ENCODE measurements around the gene TRAF1. TPM values are rescaled to one million over a fixed set of nuclear protein-coding genes. Genes with fewer than 3 reads are reported as not detected.
A peak's percentile ranks its signal among the peaks of the same experiment; 100 is the strongest.
"Not testable (repeated sequence)": the region's sequence is repeated elsewhere in the genome, so short reads cannot be mapped to it uniquely, and the experiment has no call there.

Gene TRAF1, protein sequence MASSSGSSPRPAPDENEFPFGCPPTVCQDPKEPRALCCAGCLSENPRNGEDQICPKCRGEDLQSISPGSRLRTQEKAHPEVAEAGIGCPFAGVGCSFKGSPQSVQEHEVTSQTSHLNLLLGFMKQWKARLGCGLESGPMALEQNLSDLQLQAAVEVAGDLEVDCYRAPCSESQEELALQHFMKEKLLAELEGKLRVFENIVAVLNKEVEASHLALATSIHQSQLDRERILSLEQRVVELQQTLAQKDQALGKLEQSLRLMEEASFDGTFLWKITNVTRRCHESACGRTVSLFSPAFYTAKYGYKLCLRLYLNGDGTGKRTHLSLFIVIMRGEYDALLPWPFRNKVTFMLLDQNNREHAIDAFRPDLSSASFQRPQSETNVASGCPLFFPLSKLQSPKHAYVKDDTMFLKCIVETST
- total RNA-seq (100 to 1,000 TPM; 125 to 126 TPM), polyA plus RNA-seq (1 to 10 TPM; 3.7 to 7.0 (median 4.9) TPM), total RNA-seq (209 to 915 (median 504) reads per million in 6 experiments)

DNA sequence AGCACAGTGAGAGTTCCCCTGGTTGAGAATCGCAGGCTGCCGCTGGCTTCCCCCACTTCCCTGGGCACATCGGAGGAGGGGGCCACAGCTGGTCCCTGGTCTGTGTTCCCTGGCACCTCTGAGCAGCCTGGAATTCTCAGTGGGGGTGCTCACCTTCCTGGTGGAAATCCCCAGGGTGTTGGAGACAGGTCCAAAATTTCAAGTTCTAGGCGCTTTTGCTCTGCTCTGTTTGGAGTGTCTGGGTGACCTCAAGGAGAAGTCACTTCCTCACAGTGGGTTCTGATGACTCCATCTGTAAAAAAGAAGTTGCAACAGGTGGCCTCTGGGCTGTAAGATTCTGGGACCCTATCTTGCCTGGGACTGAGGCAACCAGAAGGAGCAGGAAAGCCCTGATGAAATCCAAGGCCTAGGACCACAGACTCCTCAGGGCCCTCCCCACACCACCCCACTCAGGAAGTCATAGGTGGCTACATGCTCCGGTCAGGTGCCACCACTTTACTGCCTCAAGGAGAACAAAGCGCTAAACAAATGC, at the start of gene TRAF1:
Gene TRAF1 (minus strand): TSS at position 400 of the 532 bp plus-strand sequence. CDS start 721 bp downstream, outside the sequence.
- H3K4me1 Mint-ChIP-seq = peaks cover 45 to 90% (median 86%) of the 10 kb centered on the region in 4 donors
- no peaks in the 10 kb centered on the region for H3K27me3 Mint-ChIP-seq
- DNase-seq (peak in 3 of 10 donors; percentile 32 to 49 (median 49)), ATAC-seq (peak; percentile 23 to 34)
- peak within 1 kb of the TSS; percentile 95 to 100 (median 98) for H3K27ac Mint-ChIP-seq
- POLR2A ChIA-PET = interaction anchor here (0.7 to 45.2 kb wide), 7 partner anchors 2 to 133 kb away, joined by 3 to 1842 read pairs (median 18); partner anchors contain the start of genes FBXW2, PHF19, PSMD5 and TRAF1
- H3K4me3 Mint-ChIP-seq = peak within 1 kb of the TSS; percentile 92 to 97 (median 94)
- peaks cover 0 to 29% (median 21%) of the 10 kb centered on the region in 3 donors for H3K36me3 Mint-ChIP-seq
- H3K9me3 Mint-ChIP-seq = no peaks in the 10 kb centered on the region

DNA sequence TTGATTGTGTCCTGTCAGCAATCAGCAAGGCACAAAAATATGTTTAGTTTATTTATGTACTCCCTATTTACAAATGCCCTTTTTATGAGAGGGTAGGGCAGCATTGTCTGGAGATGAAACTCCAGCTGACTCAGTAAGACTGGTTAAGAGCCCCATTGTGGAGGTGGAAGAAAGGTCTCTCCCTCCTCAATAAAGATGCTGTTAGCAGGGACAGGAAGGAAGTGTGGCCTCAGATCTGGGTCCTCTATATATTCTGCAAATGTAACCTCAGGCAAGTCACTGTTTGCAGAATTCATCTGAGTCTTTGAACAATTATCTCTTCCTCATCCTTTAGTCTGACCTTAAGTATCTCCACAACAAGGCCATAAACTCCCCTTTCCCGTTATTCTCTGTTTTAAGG, 48.3 kb upstream of the TRAF1 start:
- POLR2A ChIA-PET = no interaction called here
- Mint-ChIP-seq H3K27ac (peak overlapping the region; percentile 29 to 85 (median 76)), H3K9me3 (no peaks in the 10 kb centered on the region), H3K4me1 (peaks cover 12 to 20% (median 17%) of the 10 kb centered on the region in 4 donors), H3K4me3 (peak overlapping the region in 4 of 10 donors; percentile 14 to 49 (median 32)), H3K27me3 (no peaks in the 10 kb centered on the region), H3K36me3 (no peaks in the 10 kb centered on the region)
- ATAC-seq = peak; percentile 42 to 87
- DNase-seq = peak in 2 of 10 donors; percentile 13 to 23

DNA sequence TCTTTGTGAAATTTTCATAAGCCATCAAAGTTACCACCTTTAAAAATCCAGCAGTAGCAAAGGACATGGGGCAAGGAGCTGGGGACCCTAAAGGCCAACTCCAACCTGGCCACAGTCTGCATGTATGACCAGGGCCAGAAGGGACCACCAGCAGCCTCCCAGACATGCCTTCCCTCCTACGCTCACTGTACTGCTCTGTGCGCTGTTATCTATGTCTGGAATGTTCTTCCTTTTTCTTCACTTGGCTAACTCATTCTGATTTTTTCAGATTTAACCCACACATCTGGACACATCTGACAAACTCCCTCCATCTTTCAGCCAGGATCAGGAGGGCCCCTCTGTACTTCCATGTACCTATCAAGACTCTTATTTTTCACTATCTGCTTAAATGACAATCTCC, 47.6 kb upstream of the TRAF1 start:
- no peaks in the 10 kb centered on the region for H3K36me3 Mint-ChIP-seq
- H3K27me3 Mint-ChIP-seq = no peaks in the 10 kb centered on the region
- POLR2A ChIA-PET = no interaction called here
- peak overlapping the region in 6 of 10 donors; percentile 29 to 80 (median 44) for H3K27ac Mint-ChIP-seq
- no peaks in the 10 kb centered on the region for H3K9me3 Mint-ChIP-seq
- DNase-seq (no peak), ATAC-seq (no peak)
- no peak overlapping the region for H3K4me3 Mint-ChIP-seq
- peaks cover 12 to 20% (median 17%) of the 10 kb centered on the region in 4 donors for H3K4me1 Mint-ChIP-seq

DNA sequence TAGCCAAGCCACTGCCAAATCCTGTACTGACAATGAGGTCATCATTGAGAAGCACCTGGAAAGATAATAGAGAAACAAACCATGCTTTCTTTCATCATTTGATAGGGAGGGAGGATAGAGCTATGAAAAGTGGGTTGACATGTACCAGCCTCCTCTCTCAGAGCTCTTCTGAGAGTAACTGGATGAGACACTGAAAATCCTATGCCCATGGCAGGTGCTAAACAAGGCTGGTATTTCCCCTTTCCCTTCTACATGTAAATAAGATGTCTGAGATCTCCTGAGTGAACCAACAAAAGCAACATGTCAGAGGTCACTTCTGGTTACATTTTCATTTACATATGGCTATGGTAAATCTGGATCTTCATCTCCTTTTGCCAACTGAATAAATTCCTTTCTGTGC, 45.3 kb upstream of the TRAF1 start:
- ATAC-seq = no peak

DNA sequence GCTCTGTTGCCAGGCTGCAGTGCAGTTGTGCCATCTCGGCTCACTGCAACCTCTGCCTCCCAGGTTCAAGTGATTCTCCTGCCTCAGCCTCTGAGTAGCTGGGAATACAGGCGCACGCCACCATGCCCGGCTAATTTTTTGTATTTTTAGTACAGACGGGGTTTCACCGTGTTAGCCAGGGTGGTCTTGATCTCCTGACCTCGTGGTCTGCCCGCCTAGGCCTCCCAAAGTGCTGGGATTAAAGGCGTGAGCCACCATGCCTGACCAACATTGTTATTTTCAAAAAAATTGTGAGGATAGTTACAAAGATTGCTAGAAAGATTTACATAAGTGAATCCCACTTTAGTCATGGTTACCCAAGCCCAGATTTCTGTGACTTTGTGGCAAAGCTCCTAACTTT, 44.9 kb upstream of the TRAF1 start:
- H3K36me3 Mint-ChIP-seq, H3K9me3 Mint-ChIP-seq, H3K27me3 Mint-ChIP-seq, DNase-seq, ATAC-seq, POLR2A ChIA-PET, H3K27ac Mint-ChIP-seq, H3K4me3 Mint-ChIP-seq: not testable (repeated sequence)
- H3K4me1 Mint-ChIP-seq = peaks cover 12 to 20% (median 17%) of the 10 kb centered on the region in 4 donors

More for the DNA sequence above, 45.3 kb upstream of the TRAF1 start:
- DNase-seq = no peak
- Mint-ChIP-seq H3K27ac (no peak overlapping the region), H3K4me1 (peaks cover 12 to 20% (median 17%) of the 10 kb centered on the region in 4 donors), H3K27me3 (no peaks in the 10 kb centered on the region), H3K9me3 (no peaks in the 10 kb centered on the region), H3K36me3 (no peaks in the 10 kb centered on the region), H3K4me3 (no peak overlapping the region)
- POLR2A ChIA-PET = no interaction called here

DNA sequence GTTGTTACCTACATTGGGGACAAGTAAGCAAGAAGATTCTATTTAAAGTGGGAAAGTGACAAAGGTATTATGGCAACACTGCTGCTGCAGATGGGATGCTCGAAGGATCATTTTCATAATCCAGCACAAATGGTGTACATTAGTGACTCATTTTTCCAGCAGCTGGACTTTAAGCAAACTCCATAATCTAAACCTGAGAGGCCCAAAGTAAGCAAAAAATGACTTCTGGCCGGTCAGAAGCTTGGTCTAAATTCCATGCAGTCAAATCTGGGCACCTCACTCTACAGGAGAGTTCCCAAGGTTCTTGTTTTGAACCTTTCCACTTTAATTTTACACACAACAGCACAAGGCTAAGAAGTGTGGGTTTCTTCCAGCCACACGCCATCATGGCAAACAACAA, 43.6 kb upstream of the TRAF1 start:
- Mint-ChIP-seq H3K9me3 (no peaks in the 10 kb centered on the region), H3K36me3 (no peaks in the 10 kb centered on the region), H3K4me3 (no peak overlapping the region), H3K4me1 (peaks cover 10 to 15% (median 12%) of the 10 kb centered on the region in 4 donors), H3K27ac (no peak overlapping the region), H3K27me3 (no peaks in the 10 kb centered on the region)
- no peak for ATAC-seq
- POLR2A ChIA-PET = no interaction called here
- DNase-seq = no peak

DNA sequence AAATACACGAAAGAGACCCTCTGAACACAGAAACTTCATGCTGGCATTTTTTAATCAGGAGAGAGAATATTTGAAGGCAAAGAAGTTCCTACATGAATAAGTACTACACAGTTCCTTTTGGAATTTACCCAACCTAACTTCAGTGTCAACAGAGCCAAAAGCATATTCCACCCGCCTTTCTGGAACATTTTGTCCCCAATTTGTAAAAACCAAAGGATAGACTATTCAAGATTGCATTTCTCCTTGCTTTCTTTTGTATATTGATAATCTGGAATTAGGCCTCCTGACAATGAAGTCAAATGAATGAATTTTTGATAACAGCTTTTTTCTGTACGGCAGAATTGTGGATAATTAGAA, 39.4 kb upstream of the TRAF1 start:
- peaks cover 0 to 8% (median 4%) of the 10 kb centered on the region in 3 donors for H3K36me3 Mint-ChIP-seq
- no peaks in the 10 kb centered on the region for H3K9me3 Mint-ChIP-seq
- no peak overlapping the region for H3K27ac Mint-ChIP-seq
- no peaks in the 10 kb centered on the region for H3K4me1 Mint-ChIP-seq
- no peak for ATAC-seq
- DNase-seq = no peak
- POLR2A ChIA-PET = no interaction called here
- H3K4me3 Mint-ChIP-seq = no peak overlapping the region
- no peaks in the 10 kb centered on the region for H3K27me3 Mint-ChIP-seq

DNA sequence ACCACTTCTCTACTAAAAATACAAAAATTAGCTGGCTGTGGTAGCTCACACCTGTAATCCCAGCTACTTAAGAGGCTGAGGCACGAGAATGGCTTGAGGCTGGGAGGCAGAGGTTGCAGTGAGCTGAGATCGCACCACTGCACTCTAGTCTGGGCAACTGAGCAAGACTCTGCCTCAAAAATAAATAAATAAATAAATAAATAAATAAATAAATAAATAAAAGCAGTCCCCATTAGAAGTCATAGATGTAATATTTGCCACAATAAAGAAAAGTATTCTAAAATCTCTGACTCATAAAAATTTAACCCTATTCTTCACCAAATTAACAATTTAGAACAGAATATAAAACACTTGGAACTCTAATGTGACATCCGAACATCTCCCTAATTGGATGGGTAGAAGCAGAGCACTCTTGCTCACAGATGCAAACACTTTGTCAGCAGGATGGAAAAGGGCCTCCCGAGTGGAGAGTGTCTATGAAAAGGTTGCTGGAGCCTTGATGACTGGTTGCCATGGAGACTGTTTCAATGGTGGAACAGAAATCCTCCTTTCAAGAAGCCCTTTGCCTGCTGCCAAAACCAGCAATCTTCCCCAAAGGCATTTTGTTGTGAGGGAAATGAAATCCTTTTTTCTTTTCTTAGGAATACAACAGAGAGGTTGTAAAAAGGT, 38.9 kb upstream of the TRAF1 start:
- POLR2A ChIA-PET = no interaction called here
- Mint-ChIP-seq H3K36me3 (peaks cover 0 to 8% (median 4%) of the 10 kb centered on the region in 3 donors), H3K27me3 (no peaks in the 10 kb centered on the region), H3K9me3 (no peaks in the 10 kb centered on the region), H3K27ac (no peak overlapping the region), H3K4me3 (no peak overlapping the region), H3K4me1 (no peaks in the 10 kb centered on the region)
- DNase-seq = no peak
- ATAC-seq = no peak

DNA sequence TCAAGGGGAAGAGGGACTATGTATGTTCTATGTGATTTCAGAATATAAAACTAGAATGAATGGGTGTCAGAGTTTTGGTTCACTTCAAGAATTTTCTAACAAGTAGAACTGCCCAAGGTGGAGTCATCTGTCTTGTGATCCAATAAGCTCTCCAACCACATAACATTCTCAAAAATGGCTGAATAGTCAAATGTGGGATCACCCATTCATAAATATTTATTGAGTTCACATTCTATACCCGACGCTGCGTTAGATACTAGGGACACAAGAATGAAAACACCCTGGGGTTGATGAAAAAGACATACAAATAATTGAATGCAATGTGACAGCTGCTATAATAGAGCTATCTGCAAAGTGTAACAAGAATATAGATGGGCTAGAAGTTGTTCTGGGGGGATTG, 35.3 kb upstream of the TRAF1 start:
- no peaks in the 10 kb centered on the region for H3K4me1 Mint-ChIP-seq
- ATAC-seq (no peak), DNase-seq (no peak)
- H3K27me3 Mint-ChIP-seq = no peaks in the 10 kb centered on the region
- H3K4me3 Mint-ChIP-seq = no peak overlapping the region
- H3K27ac Mint-ChIP-seq = no peak overlapping the region
- POLR2A ChIA-PET = no interaction called here
- peaks cover 0 to 9% (median 4%) of the 10 kb centered on the region in 3 donors for H3K36me3 Mint-ChIP-seq
- H3K9me3 Mint-ChIP-seq = no peaks in the 10 kb centered on the region

DNA sequence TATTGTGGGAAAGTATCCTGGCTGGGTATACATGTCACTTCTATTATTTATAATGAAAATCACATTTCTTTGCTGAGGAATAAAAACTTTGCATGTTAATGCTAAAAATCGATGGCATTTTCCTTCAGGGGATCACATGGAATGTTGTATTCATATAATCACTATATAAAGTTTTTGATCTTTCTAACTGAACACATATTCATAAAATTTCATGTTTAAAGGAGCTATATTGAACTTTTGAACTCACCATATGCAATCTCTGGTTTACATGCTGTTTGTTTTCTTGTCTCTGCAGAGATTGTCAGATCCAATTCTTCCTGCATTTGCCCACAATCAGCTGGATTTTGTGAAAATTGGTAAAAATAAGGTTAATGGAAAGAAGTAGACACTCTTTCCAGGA, 33.4 kb upstream of the TRAF1 start:
- POLR2A ChIA-PET = interaction anchor here (0.9 kb wide), 1 partner anchor 88 kb away, joined by 4 read pairs; no protein-coding TSS in a partner anchor
- Mint-ChIP-seq H3K27me3 (no peaks in the 10 kb centered on the region), H3K27ac (no peak overlapping the region), H3K36me3 (peaks cover 0 to 9% (median 4%) of the 10 kb centered on the region in 3 donors), H3K4me3 (no peak overlapping the region), H3K4me1 (no peaks in the 10 kb centered on the region), H3K9me3 (no peaks in the 10 kb centered on the region)
- ATAC-seq = no peak
- no peak for DNase-seq

DNA sequence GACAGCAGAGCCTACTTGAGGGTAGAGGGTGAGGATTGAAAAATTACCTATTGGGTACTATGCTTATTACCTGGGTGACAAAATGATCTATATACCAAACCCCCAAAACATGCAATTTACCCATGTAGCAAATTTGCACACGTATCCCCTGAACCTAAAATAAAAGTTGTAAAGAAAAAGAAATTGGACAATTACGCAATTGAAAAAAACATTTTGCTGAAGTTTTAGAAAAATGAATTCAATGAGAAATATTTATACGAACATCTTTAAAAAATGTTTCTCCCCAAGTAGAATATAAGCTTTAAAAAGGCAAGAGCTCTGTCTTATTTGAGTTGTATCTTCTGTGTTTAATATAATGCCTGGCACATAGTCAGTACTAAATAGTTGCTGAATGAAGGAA, 30.3 kb upstream of the TRAF1 start:
- ATAC-seq (no peak), DNase-seq (no peak)
- no peak overlapping the region for H3K4me3 Mint-ChIP-seq
- H3K27ac Mint-ChIP-seq = no peak overlapping the region
- POLR2A ChIA-PET = no interaction called here
- no peaks in the 10 kb centered on the region for H3K27me3 Mint-ChIP-seq
- H3K9me3 Mint-ChIP-seq = no peaks in the 10 kb centered on the region
- H3K4me1 Mint-ChIP-seq = no peaks in the 10 kb centered on the region
- H3K36me3 Mint-ChIP-seq = peaks cover 0 to 4% (median 0%) of the 10 kb centered on the region in 3 donors

DNA sequence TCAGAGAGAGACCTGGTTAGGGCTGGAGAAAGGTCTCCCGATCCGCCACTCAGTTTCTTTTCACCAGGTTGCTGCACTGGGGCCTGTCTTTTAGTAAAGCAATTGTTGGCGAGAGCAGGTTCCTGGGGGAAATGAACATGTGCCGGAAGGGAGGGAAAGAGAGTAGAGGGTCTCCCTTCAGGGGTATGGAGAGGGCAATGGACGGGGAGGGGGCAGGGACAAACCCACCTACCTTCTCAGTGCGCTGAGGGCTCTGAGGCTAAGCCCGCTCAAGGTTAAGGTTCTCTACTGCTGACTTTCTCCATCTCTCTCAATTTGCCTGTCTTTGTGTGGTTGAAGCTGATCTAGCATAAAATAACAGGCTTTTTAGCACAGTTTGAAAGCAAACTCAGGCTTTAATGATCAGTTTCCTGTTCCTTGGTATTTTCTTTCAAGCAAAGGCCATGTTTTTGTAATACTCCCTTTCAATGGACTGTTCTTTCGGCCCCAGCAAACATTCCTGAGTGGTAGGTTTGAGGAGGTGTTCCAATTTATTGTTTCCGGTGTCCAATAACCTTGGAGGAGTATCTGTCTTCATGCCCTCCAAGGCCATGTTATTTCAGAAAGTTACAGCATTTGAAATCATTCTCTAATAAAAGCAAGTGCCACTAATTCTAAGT, 25.5 kb upstream of the TRAF1 start:
- no peak for ATAC-seq
- Mint-ChIP-seq H3K4me3 (no peak overlapping the region), H3K27me3 (no peaks in the 10 kb centered on the region), H3K9me3 (no peaks in the 10 kb centered on the region), H3K36me3 (no peaks in the 10 kb centered on the region), H3K27ac (no peak overlapping the region), H3K4me1 (no peaks in the 10 kb centered on the region)
- DNase-seq = no peak
- POLR2A ChIA-PET = interaction anchor here (1.2 kb wide), 1 partner anchor 159 kb away, joined by 5 read pairs; the partner anchor contains the start of gene FBXW2
